Naive thymus-derived CD4-positive, alpha-beta T cell (primary cell): Measurements from ENCODE around the gene RERE. TPM values are rescaled to one million over a fixed set of nuclear protein-coding genes. Genes with fewer than 3 reads are reported as not detected.

ENCODE experiments used
- ATAC-seq: fragments of 150-1000 bp; cut with Tn5 transposase; 2 replicates; pipeline ENCODE4 v1.10.0; 2021; ENCODE audit warnings: mild to moderate bottlenecking, moderate library complexity
- CTCF ChIA-PET: fragments of 350-600 bp; sonication (Branson Sonifier 250); formaldehyde crosslinking; loops from one replicate; lab custom pipeline; 2021; ENCODE audit warnings: antibody characterized with exemption; lab: Charles Lee
- POLR2A ChIA-PET: fragments of 350-600 bp; sonication (Branson Sonifier 250); formaldehyde crosslinking; loops from one replicate; lab custom pipeline; 2021; ENCODE audit warnings: antibody characterized with exemption, inconsistent platforms; lab: Charles Lee
- DNase-seq, 9 donors: peaks; one replicate each; pipeline versions ENCODE4 v3.0.0 to v3.0.0-alpha.2; 2020 to 2022; ENCODE audit warnings: mixed read lengths in 1 of 9
- H3K27ac ChIP-seq: one replicate; pipeline ENCODE4 v1.7.0; 2013; ENCODE audit warnings: mild to moderate bottlenecking, low read depth, low read length, moderate library complexity
- H3K27me3 ChIP-seq, 2 donors: one replicate each; pipeline ENCODE4 v1.7.0; 2013; ENCODE audit warnings: low read length in 2 of 2, mild to moderate bottlenecking in 2 of 2, moderate library complexity in 2 of 2; ENCODE audit not compliant: control insufficient read depth in 2 of 2, insufficient read depth in 2 of 2
- H3K36me3 ChIP-seq, 3 experiments: 1 replicate in 2 of 3; 2 replicates in 1 of 3; pipeline ENCODE4 v1.7.0; 2013; ENCODE audit warnings: low read length in 3 of 3, mild to moderate bottlenecking in 3 of 3, moderate library complexity in 1 of 3; ENCODE audit not compliant: insufficient read depth in 3 of 3, control insufficient read depth in 2 of 3
- H3K4me1 ChIP-seq, 2 donors: one replicate each; pipeline ENCODE4 v1.7.0; 2013; ENCODE audit warnings: low read length in 2 of 2, mild to moderate bottlenecking in 2 of 2, moderate library complexity in 1 of 2; ENCODE audit not compliant: control insufficient read depth in 2 of 2, insufficient read depth in 2 of 2
- H3K4me3 ChIP-seq: 2 replicates; pipeline ENCODE4 v1.7.0; 2013; ENCODE audit warnings: mild to moderate bottlenecking, low read length
- H3K9me3 ChIP-seq, 3 experiments: 1 replicate in 2 of 3; 2 replicates in 1 of 3; pipeline ENCODE4 v1.7.0; 2013; ENCODE audit warnings: low read length in 3 of 3; ENCODE audit not compliant: control insufficient read depth in 2 of 3
- H3K27ac Mint-ChIP-seq, 9 donors: one replicate each; pipeline ENCODE4 v1.8.0; 2020 to 2022; ENCODE audit warnings: mixed read lengths in 9 of 9, mild to moderate bottlenecking in 8 of 9, moderate library complexity in 5 of 9, inconsistent platforms in 2 of 9
- H3K27me3 Mint-ChIP-seq, 5 donors: one replicate each; pipeline ENCODE4 v1.8.0; 2021 to 2022; ENCODE audit warnings: mixed read lengths in 5 of 5, mild to moderate bottlenecking in 1 of 5
- H3K36me3 Mint-ChIP-seq, 5 donors: one replicate each; pipeline ENCODE4 v1.8.0; 2020 to 2022; ENCODE audit warnings: mixed read lengths in 5 of 5, mild to moderate bottlenecking in 3 of 5, inconsistent platforms in 1 of 5
- H3K4me1 Mint-ChIP-seq, 7 donors: one replicate each; pipeline ENCODE4 v1.8.0; 2020 to 2022; ENCODE audit warnings: mixed read lengths in 7 of 7, mild to moderate bottlenecking in 3 of 7, inconsistent platforms in 1 of 7
- H3K4me3 Mint-ChIP-seq, 10 donors: one replicate each; pipeline ENCODE4 v1.8.0; 2020 to 2022; ENCODE audit warnings: mild to moderate bottlenecking in 10 of 10, mixed read lengths in 10 of 10, moderate library complexity in 6 of 10, inconsistent platforms in 2 of 10
- H3K9me3 Mint-ChIP-seq, 11 donors: one replicate each; pipeline ENCODE4 v1.8.0; 2020 to 2022; ENCODE audit warnings: mixed read lengths in 11 of 11, mild to moderate bottlenecking in 4 of 11, inconsistent platforms in 1 of 11, moderate library complexity in 1 of 11
- intact Hi-C, 2 donors: fragments of 100-400 bp; cut with micrococcal nuclease; formaldehyde crosslinking; loops; one replicate each; pipeline ENCODE4 v1.15.1; 2023
- polyA plus RNA-seq, 2 donors: library from polyadenylated mRNA; unstranded; fragments of 300-500 nt; fragmentation: Illumina TruSeq; gene quantifications; one replicate each; pipeline ENCODE4 v1.2.3, GENCODE V29; 2021
- total RNA-seq, 6 experiments: library from RNA in 5 of 6; stranded (reverse) in 5 of 6; gene quantifications; 1 replicate in 5 of 6; 2 replicates in 1 of 6; pipeline ENCODE4 v1.2.3 and lab custom pipeline; 2021 to 2026

RERE gene
- total and polyA plus RNA-seq, 7 experiments from 2014 or later: 7.3 to 114 (median 106) TPM

GRCh38 chr1:8666389-8667167 lies 150.9 kb downstream of the RERE start:
- peaks cover 0 to 1% (median 0%) of the 10 kb centered on the region in 11 donors for H3K9me3 Mint-ChIP-seq
- peaks cover 30 to 36% (median 34%) of the 10 kb centered on the region in 7 donors for H3K4me1 Mint-ChIP-seq
- H3K4me3 ChIP-seq: no peak overlapping the region
- H3K36me3 Mint-ChIP-seq: no peaks in the 10 kb centered on the region
- POLR2A ChIA-PET: no interaction called here
- intact Hi-C loops: no loop called here
- H3K4me3 Mint-ChIP-seq: no peak overlapping the region
- CTCF ChIA-PET: no interaction called here
- H3K9me3 ChIP-seq: no peaks in the 10 kb centered on the region
- peak overlapping the region in 4 of 9 donors; percentile 7 to 24 (median 11) for H3K27ac Mint-ChIP-seq
- no peak for ATAC-seq
- no peaks in the 10 kb centered on the region for H3K27me3 Mint-ChIP-seq
- no peaks in the 10 kb centered on the region for H3K27me3 ChIP-seq
- H3K27ac ChIP-seq: no peak overlapping the region
- peaks cover 0 to 35% of the 10 kb centered on the region in 2 donors for H3K4me1 ChIP-seq
- H3K36me3 ChIP-seq: no peaks in the 10 kb centered on the region
- no peak for DNase-seq

DNA sequence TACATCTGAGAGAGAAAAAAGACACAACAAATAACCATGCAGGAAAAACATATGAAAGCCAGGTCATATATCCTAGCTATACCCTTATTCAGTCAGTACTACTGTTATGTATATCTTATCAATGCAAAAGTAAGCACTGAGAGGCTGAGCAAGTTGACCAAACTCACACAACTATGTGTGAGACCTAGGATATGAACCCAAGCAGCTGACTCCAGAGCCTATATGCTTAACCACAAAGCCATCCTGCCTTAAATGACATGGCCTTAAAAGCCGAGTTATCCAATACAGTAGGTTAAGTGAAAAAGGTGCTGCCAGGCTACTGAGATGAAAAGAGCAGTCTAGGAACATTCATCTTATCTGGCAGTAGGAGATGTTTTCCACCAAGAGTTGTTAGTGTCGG lies 151.6 kb downstream of the RERE start:
- CTCF ChIA-PET: no interaction called here
- H3K36me3 Mint-ChIP-seq: no peaks in the 10 kb centered on the region
- Histone ChIP-seq H3K4me3 (no peak overlapping the region), H3K36me3 (no peaks in the 10 kb centered on the region), H3K27me3 (no peaks in the 10 kb centered on the region), H3K27ac (no peak overlapping the region), H3K4me1 (peaks cover 0 to 43% of the 10 kb centered on the region in 2 donors), H3K9me3 (no peaks in the 10 kb centered on the region)
- H3K9me3 Mint-ChIP-seq: peaks cover 0 to 1% (median 0%) of the 10 kb centered on the region in 11 donors
- H3K4me1 Mint-ChIP-seq: peaks cover 23 to 29% (median 28%) of the 10 kb centered on the region in 7 donors
- peak overlapping the region in 4 of 9 donors; percentile 7 to 24 (median 11) for H3K27ac Mint-ChIP-seq
- ATAC-seq (no peak), DNase-seq (no peak)
- H3K27me3 Mint-ChIP-seq: no peaks in the 10 kb centered on the region
- intact Hi-C loops: loop anchor here in 1 of 2 donors (2.0 kb wide), 2 partner anchors 15 to 35 kb away; no protein-coding TSS in a partner anchor
- H3K4me3 Mint-ChIP-seq: no peak overlapping the region
- POLR2A ChIA-PET: no interaction called here

GRCh38 chr1:8664887-8665286 lies 152.6 kb downstream of the RERE start:
- Mint-ChIP-seq H3K9me3 (peaks cover 0 to 1% (median 0%) of the 10 kb centered on the region in 11 donors), H3K4me1 (peaks cover 13 to 21% (median 19%) of the 10 kb centered on the region in 7 donors), H3K27ac (no peak overlapping the region), H3K27me3 (no peaks in the 10 kb centered on the region), H3K36me3 (no peaks in the 10 kb centered on the region), H3K4me3 (no peak overlapping the region)
- CTCF ChIA-PET: no interaction called here
- no peaks in the 10 kb centered on the region for H3K36me3 ChIP-seq
- no peaks in the 10 kb centered on the region for H3K27me3 ChIP-seq
- no peak overlapping the region for H3K4me3 ChIP-seq
- no peak overlapping the region for H3K27ac ChIP-seq
- no peaks in the 10 kb centered on the region for H3K9me3 ChIP-seq
- POLR2A ChIA-PET: no interaction called here
- ATAC-seq: no peak
- peaks cover 0 to 42% of the 10 kb centered on the region in 2 donors for H3K4me1 ChIP-seq
- no peak for DNase-seq
- intact Hi-C loops: loop anchor here in 1 of 2 donors (2.0 to 5.0 kb wide), 3 partner anchors 14 to 38 kb away; no protein-coding TSS in a partner anchor

DNA sequence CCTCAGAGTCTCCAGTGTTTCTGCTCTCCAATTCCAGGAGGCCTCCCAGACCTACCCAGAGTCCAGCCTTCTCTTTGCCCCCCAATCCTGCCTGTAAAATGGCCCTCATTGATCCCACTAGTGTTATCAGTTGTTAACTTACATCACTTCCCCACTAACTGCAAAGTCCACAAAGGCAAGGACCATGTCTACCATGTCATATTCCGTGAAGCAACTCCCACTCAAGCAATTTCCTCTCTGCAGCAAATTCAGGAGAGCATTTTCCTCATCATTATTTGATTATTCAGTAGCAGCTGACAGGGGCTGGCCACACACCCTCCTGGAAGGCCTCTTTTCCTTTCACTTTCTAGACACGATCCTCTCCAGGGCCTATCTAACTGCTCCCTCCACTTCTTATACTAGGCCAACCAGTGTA lies 153.5 kb downstream of the RERE start:
- Histone ChIP-seq H3K27me3 (no peaks in the 10 kb centered on the region), H3K4me3 (no peak overlapping the region), H3K4me1 (peaks cover 0 to 41% of the 10 kb centered on the region in 2 donors), H3K9me3 (no peaks in the 10 kb centered on the region), H3K27ac (no peak overlapping the region), H3K36me3 (no peaks in the 10 kb centered on the region)
- POLR2A ChIA-PET: no interaction called here
- intact Hi-C loops: loop anchor here in 1 of 2 donors (2.0 to 5.0 kb wide), 3 partner anchors 13 to 37 kb away; no protein-coding TSS in a partner anchor
- Mint-ChIP-seq H3K36me3 (no peaks in the 10 kb centered on the region), H3K27ac (no peak overlapping the region), H3K9me3 (peaks cover 0 to 1% (median 0%) of the 10 kb centered on the region in 11 donors), H3K27me3 (no peaks in the 10 kb centered on the region), H3K4me1 (peaks cover 6 to 15% (median 11%) of the 10 kb centered on the region in 7 donors), H3K4me3 (no peak overlapping the region)
- ATAC-seq (peak; percentile 76), DNase-seq (peak in 1 of 9 donors; percentile 15)
- CTCF ChIA-PET: no interaction called here

GRCh38 chr1:8663090-8663802 lies 154.2 kb downstream of the RERE start:
- Histone ChIP-seq H3K36me3 (no peaks in the 10 kb centered on the region), H3K4me3 (no peak overlapping the region), H3K9me3 (no peaks in the 10 kb centered on the region), H3K27ac (no peak overlapping the region), H3K27me3 (no peaks in the 10 kb centered on the region), H3K4me1 (peaks cover 0 to 41% of the 10 kb centered on the region in 2 donors)
- Mint-ChIP-seq H3K4me3 (no peak overlapping the region), H3K9me3 (peaks cover 0 to 1% (median 0%) of the 10 kb centered on the region in 11 donors), H3K36me3 (no peaks in the 10 kb centered on the region), H3K27me3 (no peaks in the 10 kb centered on the region), H3K27ac (no peak overlapping the region), H3K4me1 (peaks cover under 1 to 15% (median 5%) of the 10 kb centered on the region in 7 donors)
- POLR2A ChIA-PET: no interaction called here
- ATAC-seq: no peak
- intact Hi-C loops: loop anchor here in 1 of 2 donors (5.0 kb wide), 1 partner anchor 36 kb away; no protein-coding TSS in a partner anchor
- no peak for DNase-seq
- CTCF ChIA-PET: interaction anchor here (1.0 kb wide), 1 partner anchor 11 kb away, joined by 3 read pairs; no protein-coding TSS in a partner anchor

DNA sequence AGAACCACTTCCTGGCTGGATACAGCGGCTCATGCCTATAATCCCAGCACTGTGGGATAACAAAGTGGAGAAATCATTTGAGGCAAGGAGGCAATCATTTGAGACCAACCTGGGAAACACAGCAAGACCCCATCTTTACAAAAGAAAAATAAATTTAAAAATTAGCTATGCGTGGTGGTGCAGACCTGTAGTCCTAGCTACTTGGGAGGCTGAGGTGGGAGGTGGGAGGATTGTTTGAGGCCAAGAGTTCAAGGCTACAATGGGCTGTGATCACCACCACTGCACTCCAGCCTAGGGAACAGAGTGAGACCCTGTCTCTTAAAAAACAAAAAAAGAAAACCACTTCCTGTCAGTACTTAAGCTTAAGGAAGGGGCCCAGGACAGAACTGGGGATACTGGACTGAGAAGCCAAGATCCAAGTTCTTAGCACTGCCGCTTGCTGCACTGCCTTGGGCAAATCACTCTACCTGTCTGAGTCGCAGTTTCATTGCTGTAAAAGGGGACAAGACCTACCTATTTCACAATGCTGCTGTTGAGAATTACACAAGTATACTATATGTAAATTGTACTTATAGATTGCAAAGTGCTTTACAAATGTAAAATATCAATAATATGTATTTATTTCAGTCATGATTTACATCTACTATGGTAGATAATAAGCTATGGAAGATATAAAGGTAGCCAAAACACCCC lies 154.9 kb downstream of the RERE start:
- Mint-ChIP-seq H3K27me3 (no peaks in the 10 kb centered on the region), H3K36me3 (peaks cover 0 to 5% (median 0%) of the 10 kb centered on the region in 5 donors), H3K27ac (peak overlapping the region in 1 of 9 donors; percentile 40), H3K4me3 (peak overlapping the region in 3 of 10 donors; percentile 4 to 26 (median 12)), H3K9me3 (peaks cover 0 to 1% (median 0%) of the 10 kb centered on the region in 11 donors), H3K4me1 (peaks cover 0 to 15% (median 3%) of the 10 kb centered on the region in 7 donors)
- CTCF ChIA-PET: interaction anchor here (1.0 kb wide), 1 partner anchor 12 kb away, joined by 3 read pairs; no protein-coding TSS in a partner anchor
- Histone ChIP-seq H3K27me3 (no peaks in the 10 kb centered on the region), H3K36me3 (no peaks in the 10 kb centered on the region), H3K4me1 (peaks cover 0 to 41% of the 10 kb centered on the region in 2 donors), H3K9me3 (no peaks in the 10 kb centered on the region), H3K4me3 (no peak overlapping the region), H3K27ac (no peak overlapping the region)
- intact Hi-C loops: loop anchor here in 1 of 2 donors (5.0 kb wide), 1 partner anchor 35 kb away; no protein-coding TSS in a partner anchor
- DNase-seq (no peak), ATAC-seq (no peak)
- POLR2A ChIA-PET: no interaction called here
